Thyroid gland (tissue), 4 donors: Measurements from ENCODE around the gene CNTNAP5. TPM values are rescaled to one million over a fixed set of nuclear protein-coding genes. Genes with fewer than 3 reads are reported as not detected.

ENCODE experiments used
- DNase-seq, 2 donors: peaks; one replicate each; pipeline ENCODE4 v3.0.0-alpha.2; 2019
- H3K27ac ChIP-seq, 3 donors: fragments of 200-600 bp; sonication (generic); 1 replicate in 2 of 3; 2 replicates in 1 of 3; pipeline ENCODE4 v1.5.1; 2016 to 2019; ENCODE audit warnings: mild to moderate bottlenecking in 1 of 3, moderate library complexity in 1 of 3
- H3K27me3 ChIP-seq: fragments of 200-600 bp; sonication (generic); one replicate; pipeline ENCODE4 v1.5.1; 2019
- H3K36me3 ChIP-seq, 2 donors: fragments of 200-600 bp; sonication (generic); one replicate each; pipeline ENCODE4 v1.5.1; 2016 to 2019
- H3K4me1 ChIP-seq, 2 donors: fragments of 200-600 bp; sonication (generic); one replicate each; pipeline ENCODE4 v1.5.1; 2017 to 2019
- H3K4me3 ChIP-seq, 3 donors: fragments of 200-600 bp; sonication (generic); replicated peaks in 1 of 3; 1 replicate in 2 of 3; 2 replicates in 1 of 3; pipeline ENCODE4 v1.5.1; 2016; ENCODE audit warnings: mild to moderate bottlenecking in 1 of 3
- H3K9me3 ChIP-seq: fragments of 200-600 bp; sonication (generic); one replicate; pipeline ENCODE4 v1.5.1; 2017
- CTCF ChIP-seq, 6 experiments: fragments of 200-600 bp in 3 of 6; fragments of 450-650 bp in 3 of 6; sonication (generic) in 3 of 6; IDR thresholded peaks; one replicate each; pipeline ENCODE4 v1.5.1; 2016 to 2019; ENCODE audit warnings: antibody characterized with exemption in 6 of 6, mild to moderate bottlenecking in 2 of 6, inconsistent platforms in 1 of 6, moderate library complexity in 1 of 6
- POLR2A ChIP-seq, 2 donors: fragments of 450-650 bp; IDR thresholded peaks; one replicate each; pipeline ENCODE4 v1.6.1; 2017; ENCODE audit warnings: antibody characterized with exemption in 2 of 2, mild to moderate bottlenecking in 2 of 2, moderate library complexity in 1 of 2
- WGBS, 2 donors: methylation state at CpG; one replicate each; pipeline ENCODE4 v1.1.5; 2017; 5-methylcytosine and 5-hydroxymethylcytosine counted together
- intact Hi-C: fragments of 100-400 bp; cut with DNase I; formaldehyde crosslinking; loops from one replicate; pipeline ENCODE4 v1.15.1; 2023
- total RNA-seq, 4 donors: library from RNA; depleted of rRNA; stranded (reverse); fragments of >200 nt; gene quantifications; one replicate each; pipeline ENCODE4 v1.2.3, GENCODE V29; 2016

CNTNAP5 gene
- total RNA-seq, 4 donors from 2014 or later: not detected

- Histone ChIP-seq H3K9me3 (no peaks in the 10 kb centered on the region), H3K27me3 (no peaks in the 10 kb centered on the region), H3K4me3 (no peak overlapping the region), H3K27ac (no peak overlapping the region), H3K4me1 (peaks cover 0 to 10% of the 10 kb centered on the region in 2 donors), H3K36me3 (no peaks in the 10 kb centered on the region)
- intact Hi-C loops: no loop called here
- 73 to 82% methylated on average over 3 of the region's 3 CpGs for WGBS, 2 donors
- TF ChIP-seq CTCF (IDR thresholded peaks at IDR 0.05) (no peak), POLR2A (IDR thresholded peaks at IDR 0.05) (no peak)
- DNase-seq: no peak
These were observed 498.0 kb downstream of the CNTNAP5 start for GRCh38 chr2:124523096-124523495.

GRCh38 chr2:124524155-124524915, 499.2 kb downstream of the CNTNAP5 start:
- Histone ChIP-seq H3K27me3 (no peaks in the 10 kb centered on the region), H3K36me3 (no peaks in the 10 kb centered on the region), H3K9me3 (no peaks in the 10 kb centered on the region), H3K27ac (peak overlapping the region in 1 of 3 donors; percentile 13), H3K4me3 (no peak overlapping the region), H3K4me1 (peaks cover 0 to 10% of the 10 kb centered on the region in 2 donors)
- TF ChIP-seq CTCF (IDR thresholded peaks at IDR 0.05) (no peak), POLR2A (IDR thresholded peaks at IDR 0.05) (no peak)
- intact Hi-C loops: no loop called here
- DNase-seq: peak; percentile 18 to 33
- 83 to 87% methylated on average over 7 of the region's 7 CpGs for WGBS, 2 donors

- no peaks in the 10 kb centered on the region for H3K36me3 ChIP-seq
- H3K4me3 ChIP-seq: no peak overlapping the region
- H3K9me3 ChIP-seq: no peaks in the 10 kb centered on the region
- DNase-seq: no peak
- intact Hi-C loops: no loop called here
- peaks cover 0 to 10% of the 10 kb centered on the region in 2 donors for H3K4me1 ChIP-seq
- H3K27ac ChIP-seq: no peak overlapping the region
- 81 to 92% methylated on average over 4 of the region's 4 CpGs for WGBS, 2 donors
- H3K27me3 ChIP-seq: no peaks in the 10 kb centered on the region
- TF ChIP-seq POLR2A (IDR thresholded peaks at IDR 0.05): no peak
- no peak for TF ChIP-seq CTCF (IDR thresholded peaks at IDR 0.05)
These were observed 501.1 kb downstream of the CNTNAP5 start for GRCh38 chr2:124526221-124526620.

GRCh38 chr2:124530203-124530602, 505.1 kb downstream of the CNTNAP5 start:
- Histone ChIP-seq H3K4me1 (peaks cover 0 to 6% of the 10 kb centered on the region in 2 donors), H3K27ac (no peak overlapping the region), H3K9me3 (no peaks in the 10 kb centered on the region), H3K4me3 (no peak overlapping the region), H3K36me3 (no peaks in the 10 kb centered on the region), H3K27me3 (no peaks in the 10 kb centered on the region)
- intact Hi-C loops: no loop called here
- 84 to 89% methylated on average over 4 of the region's 4 CpGs for WGBS, 2 donors
- no peak for DNase-seq
- TF ChIP-seq CTCF (IDR thresholded peaks at IDR 0.05): no peak
- no peak for TF ChIP-seq POLR2A (IDR thresholded peaks at IDR 0.05)

GRCh38 chr2:124533226-124533954, 508.3 kb downstream of the CNTNAP5 start:
- no peaks in the 10 kb centered on the region for H3K27me3 ChIP-seq
- TF ChIP-seq CTCF (IDR thresholded peaks at IDR 0.05) (no peak), POLR2A (IDR thresholded peaks at IDR 0.05) (no peak)
- H3K4me1 ChIP-seq: peaks cover 0 to 6% of the 10 kb centered on the region in 2 donors
- H3K36me3 ChIP-seq: no peaks in the 10 kb centered on the region
- 54 to 56% methylated on average over 7 of the region's 7 CpGs for WGBS, 2 donors
- no peak for DNase-seq
- intact Hi-C loops: no loop called here
- no peaks in the 10 kb centered on the region for H3K9me3 ChIP-seq
- H3K4me3 ChIP-seq: no peak overlapping the region
- no peak overlapping the region for H3K27ac ChIP-seq
